Panc1 (cell line): Measurements from ENCODE around the gene DPM2.

Experiments
- CTCF ChIP-seq: fragments of 450-650 bp; IDR thresholded peaks from 2 replicates; pipeline ENCODE4 v1.5.1; 2017; ENCODE audit warnings: mild to moderate bottlenecking
- POLR2AphosphoS5 ChIP-seq: IDR thresholded peaks from 2 replicates; pipeline ENCODE4 v1.6.1; 2012; ENCODE audit warnings: mild to moderate bottlenecking, low read depth, low read length, moderate library complexity
- SIN3A ChIP-seq: IDR thresholded peaks from 2 replicates; pipeline ENCODE4 v1.6.1; 2012; ENCODE audit warnings: low read depth, mild to moderate bottlenecking, low read length, moderate library complexity, borderline replicate concordance; ENCODE audit not compliant: insufficient read depth
- TF ChIP-seq, protein P1 (sequence below), 2 experiments: IDR thresholded peaks; 2 replicates each; pipeline ENCODE4 v1.6.1; 2011 to 2012; ENCODE audit warnings: low read depth in 2 of 2, control low read depth in 1 of 2, low read length in 1 of 2, mild to moderate bottlenecking in 1 of 2, moderate library complexity in 1 of 2; ENCODE audit not compliant: insufficient read depth in 1 of 2

- TF ChIP-seq CTCF (no peak), SIN3A (no peak), POLR2AphosphoS5 (no peak)
- TF ChIP-seq, protein P1, sequence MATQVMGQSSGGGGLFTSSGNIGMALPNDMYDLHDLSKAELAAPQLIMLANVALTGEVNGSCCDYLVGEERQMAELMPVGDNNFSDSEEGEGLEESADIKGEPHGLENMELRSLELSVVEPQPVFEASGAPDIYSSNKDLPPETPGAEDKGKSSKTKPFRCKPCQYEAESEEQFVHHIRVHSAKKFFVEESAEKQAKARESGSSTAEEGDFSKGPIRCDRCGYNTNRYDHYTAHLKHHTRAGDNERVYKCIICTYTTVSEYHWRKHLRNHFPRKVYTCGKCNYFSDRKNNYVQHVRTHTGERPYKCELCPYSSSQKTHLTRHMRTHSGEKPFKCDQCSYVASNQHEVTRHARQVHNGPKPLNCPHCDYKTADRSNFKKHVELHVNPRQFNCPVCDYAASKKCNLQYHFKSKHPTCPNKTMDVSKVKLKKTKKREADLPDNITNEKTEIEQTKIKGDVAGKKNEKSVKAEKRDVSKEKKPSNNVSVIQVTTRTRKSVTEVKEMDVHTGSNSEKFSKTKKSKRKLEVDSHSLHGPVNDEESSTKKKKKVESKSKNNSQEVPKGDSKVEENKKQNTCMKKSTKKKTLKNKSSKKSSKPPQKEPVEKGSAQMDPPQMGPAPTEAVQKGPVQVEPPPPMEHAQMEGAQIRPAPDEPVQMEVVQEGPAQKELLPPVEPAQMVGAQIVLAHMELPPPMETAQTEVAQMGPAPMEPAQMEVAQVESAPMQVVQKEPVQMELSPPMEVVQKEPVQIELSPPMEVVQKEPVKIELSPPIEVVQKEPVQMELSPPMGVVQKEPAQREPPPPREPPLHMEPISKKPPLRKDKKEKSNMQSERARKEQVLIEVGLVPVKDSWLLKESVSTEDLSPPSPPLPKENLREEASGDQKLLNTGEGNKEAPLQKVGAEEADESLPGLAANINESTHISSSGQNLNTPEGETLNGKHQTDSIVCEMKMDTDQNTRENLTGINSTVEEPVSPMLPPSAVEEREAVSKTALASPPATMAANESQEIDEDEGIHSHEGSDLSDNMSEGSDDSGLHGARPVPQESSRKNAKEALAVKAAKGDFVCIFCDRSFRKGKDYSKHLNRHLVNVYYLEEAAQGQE (IDR thresholded peaks at IDR 0.05; ENCODE audit: insufficient read depth in 1 of 2, low read depth in 2 of 2, low read length in 1 of 2): no peak
Measured at GRCh38 chr9:127937056-127937387, 632 bp downstream of the DPM2 start.
